22Rv1 (cell line): ENCODE results near the gene DYNC1I1.

Experiments
- ZFX ChIP-seq: fragments of 450-650 bp; IDR thresholded peaks from 2 replicates; pipeline ENCODE4 v1.6.1; 2017; ENCODE audit warnings: antibody characterized with exemption, borderline replicate concordance
- TF ChIP-seq, protein P1 (sequence below): fragments of 450-650 bp; IDR thresholded peaks from 2 replicates; pipeline ENCODE4 v1.5.1; 2017; ENCODE audit warnings: mild to moderate bottlenecking

DNA sequence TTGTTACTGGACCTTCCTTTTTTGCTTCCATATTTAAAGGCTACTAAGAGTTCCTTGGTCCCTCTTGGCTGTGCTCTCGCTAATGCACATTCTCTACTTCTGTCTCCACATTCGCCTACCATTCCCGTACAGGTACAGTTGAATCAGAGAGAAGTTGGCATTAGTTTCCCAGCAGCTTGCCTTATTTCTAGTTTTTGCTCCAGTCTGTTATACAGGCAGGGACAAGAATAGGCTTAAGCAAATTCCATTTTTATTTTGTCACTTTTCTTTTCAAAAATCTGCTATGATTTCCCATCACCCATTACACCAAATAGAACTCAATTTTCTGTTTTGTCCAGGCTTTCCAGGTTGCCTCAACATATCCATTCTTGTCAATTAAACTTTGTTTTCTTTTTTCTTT lies 29.9 kb downstream of the DYNC1I1 start:
- TF ChIP-seq, protein P1, sequence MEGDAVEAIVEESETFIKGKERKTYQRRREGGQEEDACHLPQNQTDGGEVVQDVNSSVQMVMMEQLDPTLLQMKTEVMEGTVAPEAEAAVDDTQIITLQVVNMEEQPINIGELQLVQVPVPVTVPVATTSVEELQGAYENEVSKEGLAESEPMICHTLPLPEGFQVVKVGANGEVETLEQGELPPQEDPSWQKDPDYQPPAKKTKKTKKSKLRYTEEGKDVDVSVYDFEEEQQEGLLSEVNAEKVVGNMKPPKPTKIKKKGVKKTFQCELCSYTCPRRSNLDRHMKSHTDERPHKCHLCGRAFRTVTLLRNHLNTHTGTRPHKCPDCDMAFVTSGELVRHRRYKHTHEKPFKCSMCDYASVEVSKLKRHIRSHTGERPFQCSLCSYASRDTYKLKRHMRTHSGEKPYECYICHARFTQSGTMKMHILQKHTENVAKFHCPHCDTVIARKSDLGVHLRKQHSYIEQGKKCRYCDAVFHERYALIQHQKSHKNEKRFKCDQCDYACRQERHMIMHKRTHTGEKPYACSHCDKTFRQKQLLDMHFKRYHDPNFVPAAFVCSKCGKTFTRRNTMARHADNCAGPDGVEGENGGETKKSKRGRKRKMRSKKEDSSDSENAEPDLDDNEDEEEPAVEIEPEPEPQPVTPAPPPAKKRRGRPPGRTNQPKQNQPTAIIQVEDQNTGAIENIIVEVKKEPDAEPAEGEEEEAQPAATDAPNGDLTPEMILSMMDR: no peak
- no peak for TF ChIP-seq ZFX
